C4-2B (cell line): ENCODE measurements around the gene PEX3.

Experiments used
- H3K27ac ChIP-seq: fragments of 450-650 bp; 2 replicates; pipeline ENCODE4 v1.5.1; 2017
- CTCF ChIP-seq: fragments of 450-650 bp; conservative IDR thresholded peaks from 2 replicates; pipeline ENCODE4 v1.5.1; 2017; ENCODE audit warnings: mild to moderate bottlenecking
- ZFX ChIP-seq: fragments of 450-650 bp; IDR thresholded peaks from 2 replicates; pipeline ENCODE4 v1.6.1; 2017

Gene PEX3

GRCh38 chr6:143450453-143451371 is at the start of gene PEX3, which contains the start of gene ADAT2:
Gene PEX3 (plus strand): TSS chr6:143450805. CDS start chr6:143451043, 238 bp downstream.
Gene ADAT2 (minus strand): TSS chr6:143450695. CDS start chr6:143450658, 37 bp downstream.
- H3K27ac ChIP-seq, result peak within 1 kb of the TSS; percentile 77
- TF ChIP-seq CTCF, result no peak
- TF ChIP-seq ZFX, result no peak

DNA sequence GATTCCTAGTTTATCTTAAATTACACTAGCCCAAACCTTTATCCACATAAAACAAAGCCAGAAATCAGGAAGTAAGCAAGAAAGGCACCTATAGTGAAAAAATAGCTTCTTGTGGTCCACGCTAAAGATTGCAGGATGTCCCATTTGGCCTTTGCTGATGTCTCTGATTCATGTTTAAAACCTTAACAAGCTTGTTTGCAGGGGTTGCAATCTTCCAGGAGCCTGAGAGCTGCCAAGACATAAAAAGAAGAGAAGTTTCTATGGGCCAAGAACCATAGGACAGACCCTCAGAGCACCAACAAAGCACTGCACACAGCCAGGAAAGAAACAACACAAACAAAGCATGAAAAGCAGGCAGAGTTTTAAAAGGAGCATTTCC is 49.5 kb upstream of the PEX3 start:
- TF ChIP-seq CTCF (no peak), ZFX (no peak)
- H3K27ac ChIP-seq, result no peak overlapping the region

GRCh38 chr6:143401636-143402370 is 48.8 kb upstream of the PEX3 start:
- no peak overlapping the region for H3K27ac ChIP-seq
- no peak for TF ChIP-seq CTCF
- no peak for TF ChIP-seq ZFX

- no peak for TF ChIP-seq ZFX
- TF ChIP-seq CTCF, result no peak
- no peak overlapping the region for H3K27ac ChIP-seq
Measured at GRCh38 chr6:143402721-143403336, 47.8 kb upstream of the PEX3 start.

DNA sequence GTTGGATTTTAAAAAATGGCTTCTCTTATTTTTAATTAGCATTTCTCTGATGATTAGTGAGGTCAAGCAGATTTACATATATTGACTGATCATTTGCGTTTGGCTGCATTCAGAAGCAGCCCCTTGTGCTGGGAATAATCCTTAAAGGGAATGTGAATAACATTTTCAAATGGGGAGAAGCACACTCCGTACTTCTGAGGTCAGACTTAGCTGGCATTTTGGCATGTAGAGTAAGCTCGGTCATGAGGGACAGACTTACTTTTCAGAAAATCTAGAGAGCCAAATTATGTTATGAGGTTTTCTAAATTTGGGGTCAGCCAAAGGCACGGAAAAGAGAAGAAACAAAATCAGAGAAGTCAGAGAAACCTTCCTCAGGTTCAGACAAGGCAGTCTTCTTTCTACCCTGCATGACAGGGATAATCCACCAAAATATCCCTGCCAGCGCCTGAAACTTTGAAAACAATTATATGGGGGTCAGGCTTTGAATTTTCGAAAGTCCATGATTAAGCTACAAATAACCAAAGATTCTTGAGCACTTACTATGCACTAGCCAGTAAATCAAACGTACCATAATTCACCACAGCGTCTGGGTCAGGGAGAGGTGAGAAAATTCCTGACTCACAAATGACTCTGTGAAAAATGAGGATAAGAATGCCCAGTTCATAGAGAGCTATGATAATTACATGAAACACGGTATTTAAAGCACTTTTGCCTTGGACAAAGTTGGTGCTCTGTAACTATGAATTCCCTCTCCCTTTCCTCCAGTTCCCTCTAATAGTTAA is 45.0 kb upstream of the PEX3 start:
- TF ChIP-seq ZFX (no peak), CTCF (no peak)
- H3K27ac ChIP-seq, result no peak overlapping the region

DNA sequence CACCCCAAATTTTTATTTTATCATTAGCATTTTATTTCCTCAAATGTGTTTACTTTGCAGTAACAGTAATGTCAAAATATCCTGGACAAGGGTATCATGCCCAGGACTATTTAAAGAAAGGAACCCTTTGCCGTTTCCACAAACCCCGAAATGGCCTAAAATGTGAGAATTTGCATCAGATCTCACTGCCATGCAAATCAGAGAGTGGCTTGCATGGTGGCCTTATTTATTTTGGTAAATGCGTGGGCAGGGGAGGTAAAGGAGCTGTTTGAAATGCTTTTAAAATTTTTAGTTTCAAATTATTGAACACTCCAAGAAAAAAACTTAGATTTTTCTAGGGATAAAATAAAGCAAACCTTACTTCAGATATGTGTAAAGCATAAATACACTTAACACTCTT is 43.9 kb upstream of the PEX3 start:
- TF ChIP-seq CTCF, result no peak
- TF ChIP-seq ZFX, result no peak
- H3K27ac ChIP-seq, result no peak overlapping the region; the same call in 1 of the 2 replicates
